Uterus (tissue), 4 donors: Measurements from ENCODE around the gene VEZT. TPM values are rescaled to one million over a fixed set of nuclear protein-coding genes. Genes with fewer than 3 reads are reported as not detected.
"Not testable (repeated sequence)": the region's sequence is repeated elsewhere in the genome, so short reads cannot be mapped to it uniquely, and the experiment has no call there.

Experiments used
- DNase-seq, 2 donors: peaks; one replicate each; pipeline ENCODE4 v3.0.0-alpha.2; 2019 to 2020
- H3K27ac ChIP-seq, 2 donors: fragments of 200-600 bp; sonication (generic); 1 replicate in 1 of 2; 2 replicates in 1 of 2; pipeline ENCODE4 v1.5.1; 2016 to 2018
- H3K27me3 ChIP-seq, 2 donors: fragments of 200-600 bp; sonication (generic); one replicate each; pipeline ENCODE4 v1.5.1; 2018 to 2019; ENCODE audit warnings: control low read depth in 1 of 2
- H3K36me3 ChIP-seq, 2 donors: fragments of 200-600 bp; sonication (generic); one replicate each; pipeline ENCODE4 v1.5.1; 2019; ENCODE audit warnings: control low read depth in 1 of 2
- H3K4me1 ChIP-seq, 2 donors: fragments of 200-600 bp; sonication (generic); one replicate each; pipeline ENCODE4 v1.5.1; 2018 to 2019; ENCODE audit warnings: control low read depth in 1 of 2
- H3K4me3 ChIP-seq, 2 donors: fragments of 200-600 bp; sonication (generic); 1 replicate in 1 of 2; 2 replicates in 1 of 2; pipeline ENCODE4 v1.5.1; 2018 to 2019; ENCODE audit warnings: mild to moderate bottlenecking in 1 of 2
- H3K9me3 ChIP-seq, 2 donors: fragments of 200-600 bp; sonication (generic); one replicate each; pipeline ENCODE4 v1.5.1; 2019; ENCODE audit warnings: control low read depth in 1 of 2
- CTCF ChIP-seq, 4 experiments: fragments of 200-600 bp in 2 of 4; fragments of 450-650 bp in 2 of 4; sonication (generic) in 2 of 4; IDR thresholded peaks; one replicate each; pipeline ENCODE4 v1.5.1; 2016 to 2019; ENCODE audit warnings: antibody characterized with exemption in 4 of 4, mild to moderate bottlenecking in 2 of 4, moderate library complexity in 1 of 4
- POLR2A ChIP-seq, 2 donors: fragments of 450-650 bp; IDR thresholded peaks; one replicate each; pipeline ENCODE4 v1.6.1; 2016; ENCODE audit warnings: antibody characterized with exemption in 2 of 2, mild to moderate bottlenecking in 1 of 2, moderate library complexity in 1 of 2
- intact Hi-C: fragments of 100-400 bp; cut with DNase I; formaldehyde crosslinking; loops from one replicate; pipeline ENCODE4 v1.15.1; 2023; ENCODE audit warnings: low total_unique reads
- total RNA-seq, 4 donors: library from RNA; depleted of rRNA in 3 of 4; stranded (reverse); fragments of >200 nt in 3 of 4; gene quantifications; one replicate each; pipeline versions ENCODE4 v1.1.0 to v1.2.4, GENCODE V29; 2014 to 2023
- donor health status: DM: yes; HTN: yes; CAD: no.

The VEZT gene
- total RNA-seq, 4 donors from 2014 or later = 38.9 to 172 (median 70.7) TPM

GRCh38 chr12:95323212-95323611, 105.6 kb downstream of the VEZT start:
- Histone ChIP-seq H3K4me1 (no peaks in the 10 kb centered on the region), H3K27me3 (no peaks in the 10 kb centered on the region), H3K36me3 (no peaks in the 10 kb centered on the region), H3K27ac (no peak overlapping the region), H3K9me3 (no peaks in the 10 kb centered on the region), H3K4me3 (no peak overlapping the region)
- intact Hi-C loops = no loop called here
- TF ChIP-seq CTCF (IDR thresholded peaks at IDR 0.05) (no peak), POLR2A (IDR thresholded peaks at IDR 0.05) (no peak)
- DNase-seq = no peak

- H3K9me3 ChIP-seq, H3K27ac ChIP-seq, H3K36me3 ChIP-seq, intact Hi-C loops, DNase-seq, H3K27me3 ChIP-seq, H3K4me1 ChIP-seq, H3K4me3 ChIP-seq: not testable (repeated sequence)
These were observed 106.6 kb downstream of the VEZT start for GRCh38 chr12:95324246-95324645.

- intact Hi-C loops = no loop called here
- no peak for DNase-seq
- H3K4me3 ChIP-seq = no peak overlapping the region
- TF ChIP-seq CTCF (IDR thresholded peaks at IDR 0.05) (no peak), POLR2A (IDR thresholded peaks at IDR 0.05) (no peak)
- H3K27me3 ChIP-seq = no peaks in the 10 kb centered on the region
- no peaks in the 10 kb centered on the region for H3K9me3 ChIP-seq
- no peak overlapping the region for H3K27ac ChIP-seq
- H3K4me1 ChIP-seq = no peaks in the 10 kb centered on the region
- no peaks in the 10 kb centered on the region for H3K36me3 ChIP-seq
These were observed 107.9 kb downstream of the VEZT start for GRCh38 chr12:95325501-95325900.

- intact Hi-C loops = no loop called here
- no peak overlapping the region for H3K4me3 ChIP-seq
- no peaks in the 10 kb centered on the region for H3K27me3 ChIP-seq
- H3K36me3 ChIP-seq = no peaks in the 10 kb centered on the region
- DNase-seq = no peak
- no peaks in the 10 kb centered on the region for H3K4me1 ChIP-seq
- no peak overlapping the region for H3K27ac ChIP-seq
- H3K9me3 ChIP-seq = no peaks in the 10 kb centered on the region
- TF ChIP-seq CTCF (IDR thresholded peaks at IDR 0.05) (no peak), POLR2A (IDR thresholded peaks at IDR 0.05) (no peak)
These were observed 108.8 kb downstream of the VEZT start for GRCh38 chr12:95326445-95326844.

- H3K27me3 ChIP-seq = no peaks in the 10 kb centered on the region
- DNase-seq = no peak
- no peak overlapping the region for H3K27ac ChIP-seq
- H3K4me3 ChIP-seq = no peak overlapping the region
- H3K4me1 ChIP-seq = no peaks in the 10 kb centered on the region
- H3K9me3 ChIP-seq = no peaks in the 10 kb centered on the region
- intact Hi-C loops = no loop called here
- H3K36me3 ChIP-seq = no peaks in the 10 kb centered on the region
- TF ChIP-seq CTCF (IDR thresholded peaks at IDR 0.05) (no peak), POLR2A (IDR thresholded peaks at IDR 0.05) (no peak)
These were observed 109.2 kb downstream of the VEZT start for GRCh38 chr12:95326855-95327254.

GRCh38 chr12:95328708-95329107, 111.1 kb downstream of the VEZT start:
- no peaks in the 10 kb centered on the region for H3K27me3 ChIP-seq
- H3K4me3 ChIP-seq = no peak overlapping the region
- H3K36me3 ChIP-seq = no peaks in the 10 kb centered on the region
- no peaks in the 10 kb centered on the region for H3K9me3 ChIP-seq
- TF ChIP-seq CTCF (IDR thresholded peaks at IDR 0.05) (no peak), POLR2A (IDR thresholded peaks at IDR 0.05) (no peak)
- no peak overlapping the region for H3K27ac ChIP-seq
- H3K4me1 ChIP-seq = no peaks in the 10 kb centered on the region
- no peak for DNase-seq
- intact Hi-C loops = no loop called here
